ENCODE results near the gene SGCD.

The SGCD gene

GRCh38 chr5:156802501-156802900, 475.5 kb downstream of the SGCD start:
- DNase-seq: no peak

GRCh38 chr5:156803404-156803803, 476.4 kb downstream of the SGCD start:
- no peak for DNase-seq

- no peak for DNase-seq
These were observed 486.0 kb downstream of the SGCD start for GRCh38 chr5:156812959-156813358.

DNA sequence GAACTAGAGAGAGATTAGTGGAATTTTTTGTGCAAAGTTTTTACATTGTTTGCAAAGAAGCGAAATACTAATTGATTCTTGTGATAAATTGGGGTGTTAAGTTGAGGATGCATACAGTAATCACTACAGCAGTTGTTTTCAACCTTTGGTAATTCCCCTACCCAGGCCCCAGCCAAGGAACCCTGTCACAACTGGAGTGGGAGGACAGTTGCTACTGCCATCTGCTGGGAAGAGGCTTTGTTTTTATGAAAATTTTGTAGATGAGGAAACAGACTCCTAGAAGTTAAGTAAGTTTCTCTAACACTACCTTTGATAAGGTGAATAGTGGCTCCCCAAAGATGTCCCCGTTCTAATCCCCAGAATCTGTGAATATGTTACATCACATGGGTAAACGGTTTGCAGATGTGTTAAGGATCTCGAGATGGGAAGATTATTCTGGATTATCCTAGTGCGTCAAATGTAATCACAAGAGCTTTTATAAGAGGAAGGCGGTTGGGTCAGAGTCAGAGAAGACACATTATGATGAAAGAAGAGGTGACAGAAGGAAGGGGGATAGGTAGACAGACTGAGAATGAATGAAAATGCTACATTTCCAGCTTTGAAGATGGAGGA, 489.1 kb downstream of the SGCD start:
- peak; percentile 5 to 14 for DNase-seq

Data from inflammatory macrophage treated with lipopolysaccharide for 1 hour (primary cell).